GM12878 (cell line): ENCODE measurements around the gene TRPV5. TPM values are rescaled to one million over a fixed set of nuclear protein-coding genes. Genes with fewer than 3 reads are reported as not detected.

Experiments
- ATAC-seq: fragments of 200-7000 bp; cut with Tn5 transposase; 3 replicates; pipeline ENCODE4 v1.9.1; 2020; ENCODE audit warnings: mild to moderate bottlenecking, moderate library complexity
- BruUV-seq: library from RNA; stranded (reverse); fragments of 400-500 nt; replicated peaks from 2 replicates; lab custom pipeline; 2021; lab: Mats Ljungman, UMichigan
- CTCF ChIA-PET: fragments of 300-600 bp; sonication (Branson Sonifier 250); formaldehyde crosslinking; extraction: SDS; loops from one replicate; lab custom pipeline; 2021; ENCODE audit warnings: inconsistent platforms; lab: Yijun Ruan, JAX
- POLR2A ChIA-PET: fragments of 350-600 bp; formaldehyde crosslinking; extraction: SDS; loops from one replicate; lab custom pipeline; 2021; ENCODE audit warnings: inconsistent platforms; lab: Charles Lee
- RAD21 ChIA-PET: fragments of 300-600 bp; sonication (Branson Sonifier 250); formaldehyde crosslinking; loops from one replicate; lab custom pipeline; 2023; ENCODE audit warnings: antibody characterized with exemption; ENCODE audit not compliant: unreplicated experiment; lab: Charles Lee
- SMC1A ChIA-PET: fragments of 300-600 bp; sonication (Branson Sonifier 250); formaldehyde crosslinking; loops from one replicate; lab custom pipeline; 2023; ENCODE audit not compliant: unreplicated experiment, uncharacterized antibody; lab: Charles Lee
- DNase-seq: peaks from one replicate; pipeline ENCODE4 v3.0.0-alpha.2; 2011; ENCODE audit warnings: low read depth, low spot score
- FAIRE-seq: peaks from 3 replicates; lab custom pipeline; 2011; peaks lifted over from hg19 to GRCh38; lab: Jason Lieb, UNC
- H2AFZ ChIP-seq: 2 replicates; pipeline ENCODE4 v1.6.0; 2011; ENCODE audit warnings: low read depth, low read length, control low read depth; ENCODE audit not compliant: control insufficient read depth
- H3K27ac ChIP-seq: 2 replicates; pipeline ENCODE4 v1.5.1; 2011; ENCODE audit warnings: control low read depth; ENCODE audit not compliant: control insufficient read depth, insufficient read depth
- H3K27me3 ChIP-seq, 2 experiments: replicated peaks in 1 of 2; 2 replicates each; pipeline versions ENCODE4 v1.6.0 to v1.6.1; 2011; ENCODE audit warnings: low read length in 1 of 2; ENCODE audit not compliant: control insufficient read depth in 2 of 2, insufficient read depth in 2 of 2
- H3K36me3 ChIP-seq, 2 experiments: 2 replicates each; pipeline ENCODE4 v1.5.1; 2011; ENCODE audit warnings: low read length in 1 of 2; ENCODE audit not compliant: control insufficient read depth in 2 of 2, insufficient read depth in 2 of 2
- H3K4me1 ChIP-seq: 2 replicates; pipeline ENCODE4 v1.6.1; 2011; ENCODE audit warnings: mild to moderate bottlenecking, low read length, moderate library complexity, mixed read lengths; ENCODE audit not compliant: control insufficient read depth, insufficient read depth
- H3K4me2 ChIP-seq: 2 replicates; pipeline ENCODE4 v1.6.0; 2011; ENCODE audit warnings: control low read depth; ENCODE audit not compliant: control insufficient read depth, insufficient read depth
- H3K4me3 ChIP-seq: fragments of 200-600 bp; sonication (generic); 2 replicates; pipeline ENCODE4 v1.5.1; 2016
- H3K79me2 ChIP-seq: 2 replicates; pipeline ENCODE4 v1.6.0; 2011; ENCODE audit warnings: low read length; ENCODE audit not compliant: control insufficient read depth, insufficient read depth
- H3K9ac ChIP-seq: 2 replicates; pipeline ENCODE4 v1.8.0; 2011; ENCODE audit warnings: low read length, control low read depth, mixed read lengths; ENCODE audit not compliant: control insufficient read depth, insufficient read depth
- H3K9me3 ChIP-seq: replicated peaks from 3 replicates; pipeline ENCODE4 v1.5.1; 2011; ENCODE audit warnings: mild to moderate bottlenecking, low read length; ENCODE audit not compliant: control insufficient read depth, insufficient read depth
- H4K20me1 ChIP-seq: 2 replicates; pipeline ENCODE4 v1.6.0; 2011; ENCODE audit not compliant: control insufficient read depth, insufficient read depth
- BCL11A ChIP-seq: IDR thresholded peaks from 2 replicates; pipeline ENCODE4 v1.6.1; 2011; ENCODE audit warnings: low read depth, low read length
- CEBPB ChIP-seq, 2 experiments: fragments of 150-350 bp in 1 of 2; IDR thresholded peaks; 2 replicates each; pipeline ENCODE4 v1.6.1; 2012 to 2014; ENCODE audit warnings: low read depth in 2 of 2, low read length in 2 of 2, borderline replicate concordance in 1 of 2, inconsistent platforms in 1 of 2
- TCF7 ChIP-seq: IDR thresholded peaks from 2 replicates; pipeline ENCODE4 v1.6.1; 2014; ENCODE audit warnings: antibody characterized with exemption, borderline replicate concordance
- WGBS: methylation state at CpG from one replicate; pipeline ENCODE4 v1.1.6; 2016; ENCODE audit warnings: low lambda C conversion rate; ENCODE audit not compliant: insufficient replicate concordance, insufficient coverage; ENCODE audit errors: missing lambda C conversion rate; 5-methylcytosine and 5-hydroxymethylcytosine counted together
- in situ Hi-C: fragments of 300-500 bp; cut with MboI; formaldehyde crosslinking; loops from 9 replicates; pipeline ENCODE4 v1.14.3; 2018; ENCODE audit warnings: mixed read lengths
- intact Hi-C: fragments of 100-400 bp; cut with micrococcal nuclease; formaldehyde crosslinking; loops from one replicate; pipeline ENCODE4 v1.14.2; 2022; ENCODE audit not compliant: unreplicated experiment
- polyA plus RNA-seq, 11 experiments: library from polyadenylated mRNA; depleted of rRNA in 4 of 11; unstranded in 6 of 11; stranded (reverse) in 5 of 11; fragments of >200 nt; fragmentation: Nextera tagmentation in 4 of 11; fragmentation: Illumina TruSeq in 1 of 11; extraction: Ambion mirVana in 4 of 11; extraction: Trizol in 1 of 11; gene quantifications; 1 replicate in 1 of 11; 2 replicates in 10 of 11; pipeline versions ENCODE4 v1.2.1 to v1.2.3, GENCODE V29; 2011 to 2016; ENCODE audit warnings: inconsistent platforms in 2 of 11, missing spikeins in 2 of 11, low read depth in 1 of 11
- total RNA-seq, 4 experiments: library from RNA; depleted of rRNA in 3 of 4; stranded (reverse); fragments of >200 nt in 3 of 4; fragmentation: Illumina TruSeq in 1 of 4; extraction: Trizol in 1 of 4; gene quantifications; 2 replicates each; pipeline versions ENCODE4 v1.2.1 to v1.2.3, GENCODE V29; 2013 to 2021
- TF ChIP-seq, protein P1 (sequence below): fragments of 450-650 bp; IDR thresholded peaks from 2 replicates; pipeline ENCODE4 v1.6.1; 2017; ENCODE audit warnings: mild to moderate bottlenecking

Gene TRPV5
- total and polyA plus RNA-seq, 10 of the 15 experiments (the other 5 are each of a cell fraction or from before 2014, with no cell fraction given): not detected

DNA sequence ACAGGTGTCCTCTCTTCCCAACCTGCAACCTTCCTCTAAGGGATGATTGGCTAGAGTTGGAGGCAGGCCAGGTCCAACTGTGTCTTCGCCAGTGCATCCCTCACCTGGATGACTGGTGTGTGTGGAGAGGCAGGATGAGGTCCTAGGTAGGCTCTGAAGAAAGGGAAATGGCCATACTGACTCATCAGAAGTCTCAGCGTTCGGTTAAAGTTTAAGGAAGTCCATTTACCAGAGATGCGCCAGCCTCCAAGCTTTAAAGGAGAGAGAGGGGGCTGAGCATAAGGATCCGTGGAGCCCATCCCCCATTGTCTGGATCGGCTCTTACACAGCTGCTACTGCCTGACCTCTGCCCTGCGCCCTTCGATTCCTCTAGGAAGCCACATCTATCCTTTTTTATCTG lies 24.2 kb upstream of the TRPV5 start:
- no peaks in the 10 kb centered on the region for H4K20me1 ChIP-seq
- no peak overlapping the region for H2AFZ ChIP-seq
- no peak for DNase-seq
- no peaks in the 10 kb centered on the region for H3K36me3 ChIP-seq
- no peaks in the 10 kb centered on the region; the same call in 2 of the 3 replicates for H3K9me3 ChIP-seq
- no peak overlapping the region for H3K9ac ChIP-seq
- H3K4me1 ChIP-seq: no peaks in the 10 kb centered on the region
- FAIRE-seq: no peak
- 33% methylated on average over 8 of the region's 8 CpGs for WGBS
- in situ Hi-C loops: no loop called here
- no peaks in the 10 kb centered on the region for H3K79me2 ChIP-seq
- ChIA-PET CTCF (interaction anchor here (1.4 to 2.1 kb wide), 2 partner anchors 17 to 77 kb away, joined by 3 to 5 read pairs; no protein-coding TSS in a partner anchor), RAD21 (no interaction called here), POLR2A (no interaction called here), SMC1A (no interaction called here)
- H3K27ac ChIP-seq: no peak overlapping the region
- no TSS peak for BruUV-seq
- intact Hi-C loops: no loop called here
- H3K4me3 ChIP-seq: no peak overlapping the region
- ATAC-seq: no peak
- no peak overlapping the region for H3K4me2 ChIP-seq
- H3K27me3 ChIP-seq: no peaks in the 10 kb centered on the region
- TF ChIP-seq CEBPB (IDR thresholded peaks at IDR 0.05; ENCODE audit: borderline replicate concordance in 1 of 2, low read depth in 2 of 2, low read length in 2 of 2) (no peak), BCL11A (no peak), TCF7 (no peak)
- TF ChIP-seq, protein P1, sequence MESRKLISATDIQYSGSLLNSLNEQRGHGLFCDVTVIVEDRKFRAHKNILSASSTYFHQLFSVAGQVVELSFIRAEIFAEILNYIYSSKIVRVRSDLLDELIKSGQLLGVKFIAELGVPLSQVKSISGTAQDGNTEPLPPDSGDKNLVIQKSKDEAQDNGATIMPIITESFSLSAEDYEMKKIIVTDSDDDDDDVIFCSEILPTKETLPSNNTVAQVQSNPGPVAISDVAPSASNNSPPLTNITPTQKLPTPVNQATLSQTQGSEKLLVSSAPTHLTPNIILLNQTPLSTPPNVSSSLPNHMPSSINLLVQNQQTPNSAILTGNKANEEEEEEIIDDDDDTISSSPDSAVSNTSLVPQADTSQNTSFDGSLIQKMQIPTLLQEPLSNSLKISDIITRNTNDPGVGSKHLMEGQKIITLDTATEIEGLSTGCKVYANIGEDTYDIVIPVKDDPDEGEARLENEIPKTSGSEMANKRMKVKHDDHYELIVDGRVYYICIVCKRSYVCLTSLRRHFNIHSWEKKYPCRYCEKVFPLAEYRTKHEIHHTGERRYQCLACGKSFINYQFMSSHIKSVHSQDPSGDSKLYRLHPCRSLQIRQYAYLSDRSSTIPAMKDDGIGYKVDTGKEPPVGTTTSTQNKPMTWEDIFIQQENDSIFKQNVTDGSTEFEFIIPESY: no peak
